Measurements from ENCODE around the gene RNF41. TPM values are rescaled to one million over a fixed set of nuclear protein-coding genes. Genes with fewer than 3 reads are reported as not detected.
"Not testable (repeated sequence)": the region's sequence is repeated elsewhere in the genome, so short reads cannot be mapped to it uniquely, and the experiment has no call there.

Gene RNF41
- total RNA-seq, 1 donor from 2014 or later = 40.7 TPM

DNA sequence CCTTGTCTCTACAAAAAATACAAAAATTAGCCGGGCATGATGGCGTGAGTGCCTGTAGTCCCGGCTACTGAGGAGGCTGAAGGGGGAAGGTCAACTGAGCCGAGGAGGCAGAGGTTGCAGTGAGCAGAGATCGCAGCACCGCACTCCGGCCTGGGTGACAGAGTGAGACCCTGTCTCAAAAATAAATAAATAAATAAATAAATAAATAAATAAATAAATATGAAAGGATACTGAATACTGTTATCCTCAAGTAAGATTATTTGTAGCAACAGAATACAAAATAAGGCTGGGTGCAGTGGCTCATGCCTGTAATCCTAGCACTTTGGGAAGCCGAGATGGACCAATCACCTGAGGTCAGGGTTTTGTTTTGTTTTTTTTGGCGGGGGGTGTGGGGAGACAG, 1.9 kb downstream of the RNF41 start:
- intact Hi-C loops (cut with micrococcal nuclease) = loop anchor here (2.0 to 5.0 kb wide), 5 partner anchors 119 to 867 kb away; partner anchors contain the start of genes BAZ2A, IL23A, NAB2 and ORMDL2

DNA sequence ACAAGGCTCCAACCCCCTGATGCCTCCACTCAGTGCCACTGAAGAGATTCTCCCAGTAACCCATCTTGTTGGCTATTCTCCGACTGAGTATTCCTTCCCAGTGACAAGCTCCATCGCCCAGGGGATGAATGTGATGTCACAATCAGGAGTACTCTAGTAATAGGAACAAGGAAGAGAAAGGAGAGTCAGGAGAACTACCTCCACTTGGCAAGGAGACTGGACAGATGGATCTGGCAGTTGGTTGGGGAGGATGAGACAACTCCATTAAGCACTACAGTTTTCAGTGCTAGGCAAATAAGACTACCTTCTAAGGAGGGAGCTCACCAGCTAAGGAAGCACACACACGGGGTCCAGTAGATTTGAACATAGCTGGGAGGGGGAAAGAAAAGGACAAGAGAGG, 5.3 kb downstream of the RNF41 start:
- intact Hi-C loops (cut with micrococcal nuclease) = no loop called here

DNA sequence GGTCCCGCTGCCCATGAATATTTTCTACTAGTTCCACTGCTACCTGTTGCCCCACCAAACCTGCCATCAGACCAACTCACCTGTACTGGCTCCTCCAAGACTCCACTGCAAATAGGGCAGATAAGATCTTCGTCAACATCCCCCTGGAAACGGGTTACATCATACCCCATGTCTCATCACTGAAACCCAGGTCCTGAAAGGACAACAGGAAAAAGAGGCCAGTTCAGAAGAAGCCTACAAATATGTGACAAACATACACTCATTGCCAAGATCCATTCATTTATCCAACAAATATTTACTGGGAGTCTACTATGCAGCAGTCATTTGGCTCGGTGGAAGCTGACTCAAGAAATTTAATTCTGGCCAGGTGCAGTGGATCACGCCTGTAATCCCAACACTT, 7.8 kb downstream of the RNF41 start:
- intact Hi-C loops (cut with micrococcal nuclease) = no loop called here

DNA sequence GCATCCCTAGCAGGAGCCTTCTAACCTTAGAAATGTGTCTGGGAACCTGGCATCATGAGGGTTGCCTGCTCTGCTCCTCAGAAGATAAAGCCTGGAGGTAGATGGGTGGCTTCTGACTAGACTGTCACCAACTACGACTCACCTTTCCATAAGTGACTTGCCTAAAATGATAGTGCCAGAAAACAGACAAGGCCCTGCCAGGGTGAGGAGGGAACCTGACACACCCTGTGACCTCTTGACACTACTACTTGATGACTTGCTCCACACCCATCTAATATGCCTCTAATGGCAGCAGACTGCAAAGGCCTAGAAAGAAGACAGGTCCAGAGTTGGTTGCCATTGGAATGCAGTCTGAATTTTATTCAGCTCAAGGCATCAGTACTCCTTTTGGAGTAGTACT, 9.4 kb downstream of the RNF41 start:
- intact Hi-C loops (cut with micrococcal nuclease) = no loop called here

DNA sequence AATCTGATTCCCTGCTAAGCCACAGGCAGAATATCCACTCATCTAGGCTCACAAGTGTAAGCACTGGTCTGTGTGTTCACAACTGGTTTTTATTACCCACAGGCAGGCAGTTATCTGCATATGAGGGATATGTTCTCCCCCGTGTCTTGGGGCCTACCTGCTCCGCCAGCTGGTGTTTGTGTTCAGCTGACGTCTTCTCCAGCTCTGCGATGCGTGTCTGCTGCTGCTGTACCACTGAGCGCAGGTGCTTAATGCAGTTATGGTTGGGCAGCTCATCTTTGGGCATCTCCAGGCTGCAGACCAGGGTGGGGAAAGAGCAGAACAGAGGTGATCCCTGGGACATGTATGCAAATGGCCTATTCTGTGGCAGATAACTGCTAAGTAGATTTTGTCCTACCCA, 13.7 kb downstream of the RNF41 start:
- intact Hi-C loops (cut with micrococcal nuclease) = no loop called here

DNA sequence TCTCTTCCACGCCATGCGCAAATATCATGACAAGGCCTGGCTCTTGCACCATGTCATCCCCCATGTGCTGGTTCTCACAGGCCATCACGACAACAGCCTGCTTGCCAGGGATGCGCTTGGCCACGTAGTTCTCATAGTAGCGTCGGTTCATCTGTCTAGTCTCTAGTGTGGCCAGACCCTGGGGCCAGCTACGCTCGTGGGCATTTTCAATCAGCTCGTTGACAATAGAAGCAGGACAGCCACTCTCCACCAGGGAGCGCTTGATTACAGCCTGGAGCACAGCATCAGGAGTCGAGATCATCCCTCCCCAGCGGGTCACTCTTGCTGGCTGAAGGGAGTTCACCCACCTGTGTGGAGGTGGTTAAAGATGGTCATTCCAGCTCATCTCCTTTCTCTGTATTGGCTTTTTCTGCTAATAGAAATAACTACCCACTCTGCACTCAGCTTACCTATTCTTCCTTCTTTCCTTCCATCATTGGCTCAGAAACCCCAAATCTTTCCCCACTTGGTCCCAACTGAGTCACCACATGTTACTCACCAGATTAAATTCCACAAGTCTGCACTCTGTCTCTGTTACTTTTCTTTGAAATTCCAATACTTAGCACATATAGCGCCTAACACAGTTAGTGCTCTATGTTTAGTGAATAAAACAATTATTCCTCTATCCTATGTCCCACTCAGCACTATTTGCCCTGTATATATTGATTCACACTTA, 15.1 kb downstream of the RNF41 start:
- intact Hi-C loops (cut with micrococcal nuclease) = loop anchor here (1.0 kb wide), 1 partner anchor 258 kb away; no protein-coding TSS in a partner anchor

DNA sequence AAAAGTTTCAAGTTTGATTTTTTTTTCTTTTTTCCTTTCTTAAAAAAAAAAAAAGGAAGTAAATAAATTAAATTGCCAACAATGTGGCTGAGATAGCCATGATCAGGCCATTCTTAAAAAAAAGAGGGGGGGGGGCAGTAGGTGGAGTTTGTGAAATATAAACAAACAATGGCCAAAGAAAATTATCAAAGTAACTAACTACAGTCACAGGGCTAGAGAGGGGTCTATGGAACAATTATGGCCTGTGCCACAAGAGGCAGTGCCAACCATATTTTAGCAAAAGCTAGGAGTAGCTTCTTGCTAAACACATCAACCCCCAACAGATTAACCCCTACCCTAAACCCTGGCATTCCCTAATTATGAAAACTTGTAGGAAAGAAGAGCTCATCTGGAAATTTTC, 16.3 kb downstream of the RNF41 start:
- intact Hi-C loops (cut with micrococcal nuclease) = no loop called here

DNA sequence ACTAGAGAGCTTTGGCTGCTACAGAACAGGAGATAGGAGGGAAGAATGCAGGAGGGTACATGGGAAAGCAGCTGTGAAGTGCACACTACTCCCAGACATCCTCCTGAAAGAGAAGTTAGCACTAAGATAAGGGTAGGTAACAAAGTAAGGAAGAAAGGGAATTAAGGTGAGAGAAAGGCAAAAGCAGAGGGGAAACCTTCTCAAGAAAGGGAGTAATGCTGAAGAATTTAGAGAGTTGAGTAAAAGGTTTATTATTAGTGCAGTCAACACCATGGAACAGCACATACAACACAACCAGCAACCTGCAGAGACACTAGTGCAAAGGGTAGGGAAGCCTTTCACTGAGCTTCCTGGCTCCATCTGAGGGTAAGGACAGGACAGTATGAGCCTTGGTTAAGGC, 17.4 kb downstream of the RNF41 start:
- intact Hi-C loops (cut with micrococcal nuclease) = no loop called here

DNA sequence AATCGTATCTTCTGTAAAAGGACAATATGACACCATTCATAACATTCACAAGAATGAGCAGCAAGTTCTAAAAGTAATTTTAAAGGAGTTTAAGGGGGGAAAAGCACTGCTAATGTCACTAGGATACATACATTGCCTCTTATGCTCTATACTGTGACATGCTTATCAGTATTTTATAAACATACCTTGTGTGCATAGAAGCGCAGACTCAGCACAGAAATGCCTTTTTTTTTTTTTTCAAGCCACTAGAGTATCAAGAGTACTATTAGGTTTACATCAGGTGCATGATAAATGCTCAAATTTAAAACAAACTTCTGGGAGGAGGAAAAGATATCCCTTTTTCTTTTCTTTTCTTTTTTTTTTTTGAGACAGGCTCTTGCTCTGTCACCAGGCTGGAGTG, 18.9 kb downstream of the RNF41 start:
- intact Hi-C loops (cut with micrococcal nuclease) = no loop called here

DNA sequence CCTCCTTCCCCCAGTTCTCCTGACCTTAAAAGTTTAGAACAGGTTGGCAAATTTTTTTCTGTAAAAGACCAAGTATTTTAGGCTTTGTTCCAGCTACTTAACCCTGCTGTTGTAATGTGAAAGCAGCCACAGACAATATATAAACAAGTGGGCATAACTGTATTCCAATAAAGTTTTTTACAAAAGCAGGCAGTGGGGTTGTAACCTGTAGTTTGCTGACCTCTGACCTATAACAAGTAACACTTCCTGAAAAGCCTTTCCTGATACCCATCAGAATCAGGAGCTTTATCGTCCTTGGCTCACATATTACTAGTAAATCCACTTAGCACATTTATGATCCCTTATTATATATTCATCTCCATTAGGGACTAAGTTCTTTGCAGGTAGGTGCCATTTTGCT, 19.4 kb downstream of the RNF41 start:
- intact Hi-C loops (cut with micrococcal nuclease) = no loop called here

DNA sequence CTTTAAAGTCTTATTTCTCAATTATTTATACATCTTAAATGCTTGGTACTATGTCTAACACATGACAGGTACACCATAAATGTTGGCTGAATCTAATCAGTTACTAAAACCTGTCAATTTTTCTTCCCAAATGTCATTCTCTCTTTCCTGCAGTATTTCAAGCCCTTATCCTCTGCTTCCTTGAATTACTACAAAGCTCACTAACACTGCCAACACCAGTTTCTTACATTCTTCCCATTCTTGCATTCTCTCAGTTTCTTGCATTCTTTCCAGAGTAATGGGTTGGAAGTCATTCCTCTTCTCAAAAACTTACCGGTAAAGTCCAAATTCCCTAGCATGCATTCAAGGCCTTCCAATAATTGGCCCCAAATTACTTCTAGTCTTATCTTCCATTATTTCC, 22.9 kb downstream of the RNF41 start:
- intact Hi-C loops (cut with micrococcal nuclease) = no loop called here

DNA sequence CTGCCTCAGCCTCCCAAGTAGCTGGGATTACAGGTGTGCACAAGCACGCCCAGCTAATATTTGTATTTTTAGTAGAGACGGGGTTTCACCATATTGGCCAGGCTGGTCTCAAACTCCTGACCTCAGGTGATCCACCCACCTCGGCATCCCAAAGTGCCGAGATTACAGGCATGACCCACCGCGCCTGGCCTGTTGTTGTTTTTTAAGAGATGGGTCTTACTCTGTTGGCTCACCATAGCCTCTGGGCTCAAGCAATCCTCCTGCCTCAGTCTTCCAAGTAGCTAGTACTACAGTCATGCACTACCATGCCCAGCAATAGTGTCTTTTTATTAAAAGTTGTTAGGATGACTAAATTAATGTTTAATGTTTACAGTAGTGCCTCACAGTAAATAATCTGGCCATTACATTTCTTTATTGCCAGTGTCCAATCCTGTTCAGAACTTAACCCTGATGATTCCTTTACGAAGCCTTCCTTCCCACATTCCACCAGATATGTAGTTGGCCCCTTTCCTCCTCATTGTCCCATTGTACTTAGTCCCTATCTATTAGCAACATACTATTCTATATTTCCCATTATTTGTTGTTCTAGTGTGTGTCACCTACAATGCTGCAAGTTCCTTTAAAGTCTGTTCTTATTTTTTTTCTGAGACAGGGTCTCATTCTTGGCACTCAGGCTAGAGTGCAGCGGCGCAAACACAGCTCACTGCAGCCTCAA, 23.6 kb downstream of the RNF41 start:
- intact Hi-C loops (cut with micrococcal nuclease) = no loop called here

DNA sequence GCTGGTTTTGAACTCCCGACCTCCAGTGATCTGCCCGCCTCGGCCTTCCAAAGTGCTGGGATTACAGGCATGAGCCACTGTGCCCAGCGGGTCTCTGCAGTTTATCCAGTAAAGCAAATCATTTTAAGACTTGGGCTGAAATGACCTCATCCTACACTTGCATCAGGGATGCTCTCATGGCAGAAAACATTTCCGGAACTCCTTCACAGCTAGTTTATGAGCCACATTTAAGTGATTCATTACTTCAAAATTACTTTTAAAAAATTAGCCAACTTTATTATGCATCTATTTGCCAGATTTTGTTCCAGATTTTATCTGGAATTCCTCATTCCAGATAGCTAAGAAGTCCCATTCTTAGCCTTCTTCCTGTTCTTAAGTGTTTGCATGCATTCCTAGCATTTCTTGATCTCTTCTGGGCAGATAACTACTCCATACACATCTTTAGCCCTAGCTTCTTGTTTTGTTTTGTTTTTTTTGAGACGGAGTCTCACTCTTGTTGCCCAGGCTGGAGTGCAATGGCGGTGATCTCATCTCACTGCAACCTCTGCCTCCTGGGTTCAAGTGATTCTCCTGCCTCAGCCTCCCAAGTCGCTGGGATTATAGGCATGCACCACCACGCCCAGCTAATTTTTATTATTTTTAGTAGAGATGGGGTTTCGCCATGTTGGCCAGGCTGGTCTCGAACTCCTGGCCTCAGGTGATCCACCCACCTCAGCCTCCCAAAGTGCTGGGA, 24.7 kb downstream of the RNF41 start:
- intact Hi-C loops (cut with micrococcal nuclease) = not testable (repeated sequence)

DNA sequence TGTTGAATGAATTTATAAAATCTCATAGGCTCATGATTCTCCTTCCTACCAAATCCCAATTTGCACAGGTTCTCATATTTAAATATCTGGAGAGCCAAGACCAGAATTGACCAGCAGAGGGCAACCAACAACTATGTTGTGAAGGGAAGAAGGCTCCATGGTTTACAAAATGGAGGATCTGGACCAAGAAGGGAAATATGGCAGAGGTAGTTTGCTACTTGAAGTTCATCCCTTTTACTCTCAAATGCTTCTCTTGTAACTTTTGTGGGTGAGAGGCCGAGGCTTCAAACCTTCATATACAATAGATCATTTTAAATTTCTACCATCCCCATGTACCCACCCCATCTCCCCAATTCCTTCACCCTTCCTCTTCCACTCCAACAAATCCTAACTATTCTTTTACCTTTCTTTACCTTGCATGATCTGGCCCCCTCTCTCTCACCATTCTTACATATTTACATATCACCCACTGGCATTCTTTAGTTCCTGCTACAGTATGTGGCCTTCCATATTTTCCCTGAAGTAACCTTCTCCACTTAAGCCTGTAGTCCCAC, 28.6 kb downstream of the RNF41 start:
- intact Hi-C loops (cut with micrococcal nuclease) = loop anchor here (1.0 to 5.0 kb wide), 10 partner anchors 31 to 399 kb away; partner anchors contain the start of genes ANKRD52, COQ10A, NABP2 and PAN2

DNA sequence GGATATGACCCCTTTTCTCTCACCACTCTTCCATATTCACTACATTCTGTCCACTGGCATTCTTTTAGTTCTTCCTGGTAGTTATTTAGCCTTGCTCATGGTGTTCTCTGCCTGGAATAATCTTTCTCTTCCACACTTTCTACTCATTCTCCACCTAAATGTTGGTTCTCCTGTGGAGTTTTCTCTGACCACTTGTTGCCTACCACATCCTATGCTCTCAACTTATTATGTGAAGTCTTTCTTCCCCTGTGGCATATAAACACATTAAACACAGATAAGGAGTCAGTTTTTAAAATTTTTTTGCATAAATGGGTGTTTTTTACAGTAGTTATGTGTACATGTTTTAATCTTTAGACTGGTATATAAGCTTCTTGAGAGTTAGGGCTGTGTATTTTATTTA, 29.1 kb downstream of the RNF41 start:
- intact Hi-C loops (cut with micrococcal nuclease) = loop anchor here (2.0 to 5.0 kb wide), 4 partner anchors 74 to 400 kb away; partner anchors contain the start of genes COQ10A and TIMELESS

DNA sequence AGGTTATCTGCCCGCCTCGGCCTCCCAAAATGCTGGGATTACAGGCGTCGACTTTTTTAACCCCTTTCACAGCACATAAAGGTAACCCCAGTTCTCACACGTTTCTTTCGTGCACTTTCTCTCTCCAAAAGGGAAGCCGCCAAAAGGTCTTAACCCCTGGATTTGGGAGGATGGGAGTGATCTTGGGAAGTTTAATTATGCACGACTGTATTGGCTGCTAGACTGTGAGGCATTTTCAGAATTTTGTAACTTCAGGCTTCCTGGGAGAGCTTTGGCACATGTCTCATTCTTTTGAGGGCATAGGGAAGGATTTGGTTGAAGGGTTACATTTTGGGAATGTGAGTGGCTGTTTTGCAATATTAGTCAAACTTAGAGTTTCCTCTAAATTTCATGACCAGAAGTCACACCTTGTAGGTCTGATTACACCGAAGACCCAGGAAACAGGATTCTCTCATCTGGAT, 31.0 kb downstream of the RNF41 start:
- intact Hi-C loops (cut with micrococcal nuclease) = loop anchor here (1.0 to 5.0 kb wide), 5 partner anchors 71 to 402 kb away; partner anchors contain the start of gene TIMELESS

DNA sequence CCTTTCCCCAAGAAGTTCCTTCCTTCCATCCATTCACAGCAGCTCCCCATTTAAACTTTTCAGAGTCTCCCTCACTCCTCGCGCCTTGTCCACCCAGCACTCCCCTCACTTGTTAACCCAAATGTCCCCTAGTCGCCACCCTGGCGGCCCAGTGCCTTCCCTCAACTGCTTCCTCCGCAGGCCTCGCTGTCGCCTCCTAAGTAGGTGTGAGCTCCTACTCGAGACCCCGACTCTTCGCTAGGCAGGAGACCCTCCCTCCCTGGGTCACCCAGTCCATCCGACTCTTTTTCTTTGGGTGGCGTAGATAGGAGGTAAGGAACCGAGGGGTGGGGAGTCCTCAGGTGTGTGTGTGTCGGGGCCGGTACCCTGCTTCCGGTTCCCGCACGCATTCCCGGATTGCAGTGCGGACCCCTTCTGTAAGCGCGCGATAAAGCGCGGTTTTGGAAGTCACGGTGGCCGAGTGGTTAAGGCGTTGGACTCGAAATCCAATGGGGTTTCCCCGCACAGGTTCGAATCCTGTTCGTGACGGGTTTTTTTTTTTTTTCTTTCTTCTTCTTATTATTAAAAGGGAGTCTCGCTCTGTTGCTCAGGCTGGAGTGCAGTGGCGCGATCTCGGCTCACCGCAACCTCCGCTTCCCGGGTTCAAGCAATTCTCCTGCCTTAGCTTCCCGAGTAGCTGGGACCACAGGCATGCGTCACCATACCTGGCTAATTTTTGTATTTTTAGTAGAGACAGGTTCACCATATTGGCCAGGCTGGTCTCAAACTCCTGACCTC, 31.6 kb downstream of the RNF41 start:
- intact Hi-C loops (cut with micrococcal nuclease) = loop anchor here (1.0 to 5.0 kb wide), 9 partner anchors 64 to 452 kb away; partner anchors contain the start of genes SPRYD4 and TIMELESS

DNA sequence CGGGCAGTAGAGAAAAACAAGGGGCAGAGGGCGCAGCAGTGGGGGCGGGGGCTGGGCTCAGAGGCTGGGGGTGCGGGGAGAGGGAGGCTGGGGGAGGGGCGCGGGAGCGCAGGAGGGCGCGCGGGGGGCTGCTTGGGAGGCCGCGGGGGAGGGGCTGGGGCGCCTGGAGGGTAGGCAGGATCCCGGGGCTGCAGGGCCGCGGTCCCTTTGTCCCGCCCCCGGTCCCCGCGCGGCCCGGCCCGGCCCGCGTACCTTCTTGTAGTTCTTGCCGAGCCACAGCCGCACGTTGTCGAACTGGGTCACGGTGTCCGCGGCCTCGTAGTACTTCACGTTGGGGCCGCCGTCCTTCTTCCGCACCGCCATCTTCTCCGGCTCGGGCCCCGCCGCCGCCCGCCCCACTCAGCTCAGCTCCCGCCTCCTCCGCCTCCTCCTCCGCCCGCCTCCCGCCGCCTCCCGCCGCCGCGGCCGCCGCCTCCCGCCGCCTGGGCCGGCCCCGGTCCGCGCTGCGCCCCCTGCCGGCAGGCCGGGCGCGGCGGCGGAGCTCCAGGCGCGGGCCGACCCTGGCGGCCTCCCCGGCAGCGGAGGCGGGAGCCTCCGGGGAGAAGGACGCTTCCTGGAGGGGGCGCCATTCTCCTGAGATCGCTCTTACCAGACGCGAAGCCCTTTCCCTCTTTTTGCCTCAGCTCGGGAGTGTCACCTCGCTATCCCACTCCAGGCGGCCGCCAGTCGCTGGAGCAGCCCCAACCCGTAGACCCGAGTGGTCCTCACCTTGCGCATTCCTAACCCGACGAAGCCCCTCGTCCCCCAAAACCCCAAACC, 32.4 kb downstream of the RNF41 start, which contains the start of gene SMARCC2:
Gene SMARCC2, minus strand, starts transcription at position 385 of the 819 bp plus-strand sequence. Its CDS starts 22 bp downstream, at position 363.
- intact Hi-C loops (cut with micrococcal nuclease) = loop anchor here (1.0 kb wide), 4 partner anchors 63 to 451 kb away; partner anchors contain the start of gene SPRYD4

DNA sequence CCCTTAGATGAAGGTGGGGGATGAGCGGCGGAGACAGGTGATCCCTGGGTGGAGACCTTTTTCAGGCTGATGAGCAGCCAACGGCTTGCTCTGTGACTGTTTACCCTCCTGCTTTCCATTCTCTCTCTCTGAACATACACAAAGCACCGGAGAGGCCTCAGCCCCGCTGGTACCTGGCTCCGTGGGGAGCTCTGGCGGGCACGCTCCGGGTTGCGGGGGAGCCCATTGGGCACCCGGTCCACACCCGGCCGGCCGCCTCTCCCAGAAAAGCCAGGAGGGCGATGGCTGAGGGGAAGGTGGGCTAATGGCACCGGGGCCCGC, 33.0 kb downstream of the RNF41 start:
- intact Hi-C loops (cut with micrococcal nuclease) = loop anchor here (1.0 kb wide), 5 partner anchors 30 to 450 kb away; partner anchors contain the start of genes MYL6 and SPRYD4

Measured in T-helper 1 cell treated with Interleukin-12 subunit alpha and Interleukin-12 subunit beta and Interleukin-4 antibody, amounts not matched to agents 30 ng/mL and 1 ng/mL, for 36 hours (primary cell).